Adrenal gland (tissue), 12 donors: ENCODE data around the gene GALNT1. TPM values are rescaled to one million over a fixed set of nuclear protein-coding genes. Genes with fewer than 3 reads are reported as not detected.

Experiments used
- DNase-seq, 7 donors: peaks; one replicate each; pipeline ENCODE4 v3.0.0-alpha.2; 2019 to 2020
- H3K27ac ChIP-seq, 5 donors: fragments of 200-600 bp; sonication (generic) in 4 of 5; 1 replicate in 3 of 5; 2 replicates in 2 of 5; pipeline versions ENCODE4 v1.5.1 to v1.8.0; 2016 to 2020; ENCODE audit warnings: mild to moderate bottlenecking in 1 of 5
- H3K27me3 ChIP-seq: fragments of 200-600 bp; 2 replicates; pipeline ENCODE4 v1.8.0; 2021
- H3K36me3 ChIP-seq, 2 donors: fragments of 200-600 bp; replicated peaks in 1 of 2; 1 replicate in 1 of 2; 2 replicates in 1 of 2; pipeline versions ENCODE4 v1.5.1 to v1.8.0; 2018 to 2022
- H3K4me1 ChIP-seq, 2 donors: fragments of 200-600 bp; replicated peaks in 1 of 2; 1 replicate in 1 of 2; 2 replicates in 1 of 2; pipeline versions ENCODE4 v1.5.1 to v1.8.0; 2018 to 2021
- H3K4me3 ChIP-seq, 4 donors: fragments of 200-600 bp; sonication (generic) in 3 of 4; one replicate each; pipeline ENCODE4 v1.5.1; 2016 to 2018
- H3K9me3 ChIP-seq, 3 donors: fragments of 200-600 bp; sonication (generic) in 1 of 3; replicated peaks in 1 of 3; 1 replicate in 2 of 3; 2 replicates in 1 of 3; pipeline versions ENCODE4 v1.5.1 to v1.8.0; 2016 to 2021
- CTCF ChIP-seq, 6 experiments: fragments of 450-650 bp in 4 of 6; fragments of 200-600 bp in 2 of 6; sonication (generic) in 1 of 6; IDR thresholded peaks; 1 replicate in 5 of 6; 2 replicates in 1 of 6; pipeline versions ENCODE4 v1.5.1 to v1.8.0; 2016 to 2021; ENCODE audit warnings: antibody characterized with exemption in 6 of 6, mild to moderate bottlenecking in 2 of 6, moderate library complexity in 1 of 6
- POLR2A ChIP-seq, 2 donors: fragments of 450-650 bp; IDR thresholded peaks; one replicate each; pipeline ENCODE4 v1.6.1; 2017; ENCODE audit warnings: antibody characterized with exemption in 2 of 2, mild to moderate bottlenecking in 2 of 2, moderate library complexity in 1 of 2
- WGBS, 4 donors: extraction: QIAGEN DNeasy Blood & Tissue Kit in 2 of 4; methylation state at CpG; one replicate each; pipeline versions ENCODE4 v1.1.5 to v1.1.7; 2013 to 2017; 5-methylcytosine and 5-hydroxymethylcytosine counted together
- intact Hi-C, 2 donors: fragments of 100-400 bp; cut with DNase I; formaldehyde crosslinking; loops; one replicate each; pipeline versions ENCODE4 v1.14.1 to v1.15.0; 2022 to 2023
- polyA plus RNA-seq, 3 donors: library from polyadenylated mRNA; stranded (reverse); fragments of 200-250 nt in 2 of 3; fragments of 350-450 nt in 1 of 3; fragmentation: Illumina TruSeq in 1 of 3; extraction: RNeasy Lipid Tissue Mini Kit (QIAGEN cat#74804) in 1 of 3; gene quantifications; one replicate each; pipeline ENCODE4 v1.2.3, GENCODE V29; 2013 to 2014
- total RNA-seq, 9 donors: library from RNA; depleted of rRNA in 4 of 9; stranded (reverse); fragments of >200 nt in 4 of 9; fragments of 120-200 nt in 1 of 9; fragmentation: NEBNext Ultra II Directional in 1 of 9; extraction: Animal tissue kit (Norgen Biotek cat#: 25700) in 1 of 9; gene quantifications; one replicate each; pipeline versions ENCODE4 v1.1.0 to v1.2.4, GENCODE V29; 2013 to 2023
- donor health status: healthy with polysubstance abuse.
- donor health status: Bipolar disorder and iron deficiency.
- donor health status: DM: yes; HTN: yes; CAD: no.
- donor health status: DM: no; HTN: no; CAD: no.
- donor health status: DM: no; HTN: no; CAD: no.
- donor health status: DM: yes; HTN: yes; CAD: no.

GALNT1 gene
- total and polyA plus RNA-seq, 12 donors, result 9.7 to 130 (median 65.4) TPM

GRCh38 chr18:35634323-35634722 is 52.8 kb downstream of the GALNT1 start:
- DNase-seq, result no peak
- Histone ChIP-seq H3K36me3 (no peaks in the 10 kb centered on the region), H3K9me3 (no peaks in the 10 kb centered on the region), H3K4me1 (no peaks in the 10 kb centered on the region), H3K27ac (no peak overlapping the region), H3K4me3 (no peak overlapping the region), H3K27me3 (no peaks in the 10 kb centered on the region)
- TF ChIP-seq CTCF (IDR thresholded peaks at IDR 0.05) (no peak), POLR2A (IDR thresholded peaks at IDR 0.05) (no peak)
- intact Hi-C loops, result no loop called here
- WGBS, 4 donors, result 68 to 83% (median 79%) methylated on average over 5 of the region's 5 CpGs

- intact Hi-C loops, result no loop called here
- no peak for DNase-seq
- H3K27ac ChIP-seq, result no peak overlapping the region
Measured at GRCh38 chr18:35635170-35635569, 53.6 kb downstream of the GALNT1 start.

GRCh38 chr18:35637227-35637626 is 55.7 kb downstream of the GALNT1 start:
- Histone ChIP-seq H3K4me1 (no peaks in the 10 kb centered on the region), H3K4me3 (no peak overlapping the region), H3K9me3 (no peaks in the 10 kb centered on the region), H3K27me3 (no peaks in the 10 kb centered on the region), H3K36me3 (no peaks in the 10 kb centered on the region), H3K27ac (no peak overlapping the region)
- WGBS, 4 donors, result 92 to 99% (median 96%) methylated on average over 5 of the region's 5 CpGs
- intact Hi-C loops, result no loop called here
- TF ChIP-seq CTCF (IDR thresholded peaks at IDR 0.05) (no peak), POLR2A (IDR thresholded peaks at IDR 0.05) (no peak)
- no peak for DNase-seq

More at GRCh38 chr18:35635170-35635569, 53.6 kb downstream of the GALNT1 start:
- H3K4me3 ChIP-seq, result no peak overlapping the region
- no peaks in the 10 kb centered on the region for H3K4me1 ChIP-seq
- H3K9me3 ChIP-seq, result no peaks in the 10 kb centered on the region
- H3K36me3 ChIP-seq, result no peaks in the 10 kb centered on the region
- 76 to 100% (median 88%) methylated on average over 1 of the region's 1 CpG for WGBS, 4 donors
- TF ChIP-seq CTCF (IDR thresholded peaks at IDR 0.05) (no peak), POLR2A (IDR thresholded peaks at IDR 0.05) (no peak)
- no peaks in the 10 kb centered on the region for H3K27me3 ChIP-seq

- no peaks in the 10 kb centered on the region for H3K4me1 ChIP-seq
- H3K4me3 ChIP-seq, result no peak overlapping the region
- TF ChIP-seq CTCF (IDR thresholded peaks at IDR 0.05), result no peak
- no peak for TF ChIP-seq POLR2A (IDR thresholded peaks at IDR 0.05)
- intact Hi-C loops, result no loop called here
- no peaks in the 10 kb centered on the region for H3K27me3 ChIP-seq
- H3K27ac ChIP-seq, result no peak overlapping the region
- 98 to 99% (median 98%) methylated on average over 4 of the region's 4 CpGs for WGBS, 4 donors
- no peak for DNase-seq
- H3K36me3 ChIP-seq, result no peaks in the 10 kb centered on the region
- H3K9me3 ChIP-seq, result no peaks in the 10 kb centered on the region
Measured at GRCh38 chr18:35639296-35639695, 57.8 kb downstream of the GALNT1 start.
